A549 (cell line): ENCODE measurements around the gene NAT16.

ENCODE experiments used
- CBX8 ChIP-seq: fragments of 200-600 bp; sonication (generic); IDR thresholded peaks from 2 replicates; pipeline ENCODE4 v1.6.1; 2016
- CEBPB ChIP-seq, 2 experiments: fragments of >200 bp in 1 of 2; sonication (Bioruptor Twin) in 1 of 2; formaldehyde crosslinking in 1 of 2; IDR thresholded peaks; 2 replicates each; pipeline ENCODE4 v1.6.1; 2012 to 2016
- CTCF ChIP-seq: fragments of >200 bp; sonication (Bioruptor Twin); formaldehyde crosslinking; IDR thresholded peaks from 3 replicates; pipeline ENCODE4 v1.5.1; 2016
- MYC ChIP-seq: IDR thresholded peaks from 2 replicates; pipeline ENCODE4 v1.6.1; 2012; ENCODE audit warnings: mild to moderate bottlenecking, inconsistent platforms, low read length, improper control_type of control experiment, borderline replicate concordance
- POLR2A ChIP-seq: IDR thresholded peaks from 2 replicates; pipeline ENCODE4 v1.6.1; 2012; ENCODE audit warnings: mild to moderate bottlenecking, low read length
- REST ChIP-seq: fragments of 200-600 bp; sonication (generic); IDR thresholded peaks from 2 replicates; pipeline ENCODE4 v1.6.1; 2016; ENCODE audit warnings: antibody characterized with exemption, mild to moderate bottlenecking, moderate library complexity
- ZSCAN20 ChIP-seq: fragments of 250-450 bp; sonication (Bioruptor Pico); IDR thresholded peaks from 2 replicates; pipeline ENCODE4 v1.8.0; 2022; ENCODE audit warnings: mild to moderate bottlenecking, moderate library complexity

- no peak for TF ChIP-seq ZSCAN20 (CRISPR knock-in tag)
- TF ChIP-seq POLR2A: no peak
- no peak for TF ChIP-seq CBX8
- no peak for TF ChIP-seq CTCF
- no peak for TF ChIP-seq REST
- TF ChIP-seq CEBPB (IDR thresholded peaks at IDR 0.05): 0 out of 4 replicates have a peak, but pooled peaks of 1 of the 2 experiments have one; percentile 3
- no peak for TF ChIP-seq MYC
These were observed 23.8 kb downstream of the NAT16 start for GRCh38 chr7:101156277-101156676.
